SK-MEL-5 (cell line): ENCODE measurements around the gene ATP7B. TPM values are rescaled to one million over a fixed set of nuclear protein-coding genes. Genes with fewer than 3 reads are reported as not detected.

ENCODE experiments used
- DNase-seq: peaks from one replicate; pipeline ENCODE4 v3.0.0-alpha.2; 2016; ENCODE audit warnings: low read depth, low spot score
- in situ Hi-C: cut with HindIII; loops from 2 replicates; pipeline ENCODE4 v1.10.0; 2016; ENCODE audit warnings: low sequenced_read_pairs, high pct_unique_total_duplicates, low pct_unique_long_range_greater_than_20kb
- total RNA-seq: library from RNA; depleted of rRNA; stranded (reverse); fragments of >200 nt; shearing (Covaris generic); gene quantifications from 2 replicates; pipeline ENCODE4 v1.2.3, GENCODE V29; 2014

Gene ATP7B
- total RNA-seq, 1 experiment from 2014 or later = 3.8 TPM

- in situ Hi-C loops = no loop called here
- no peak for DNase-seq
Observed at GRCh38 chr13:51961493-51962403, 49.5 kb downstream of the ATP7B start.

GRCh38 chr13:51960766-51961165 lies 50.5 kb downstream of the ATP7B start:
- in situ Hi-C loops = no loop called here
- no peak for DNase-seq

GRCh38 chr13:51959773-51960172 lies 51.5 kb downstream of the ATP7B start:
- no peak for DNase-seq
- in situ Hi-C loops = no loop called here

GRCh38 chr13:51958217-51958547 lies 53.1 kb downstream of the ATP7B start:
- in situ Hi-C loops = no loop called here

GRCh38 chr13:51957377-51958216 lies 53.7 kb downstream of the ATP7B start:
- in situ Hi-C loops = no loop called here
- DNase-seq = no peak

More at GRCh38 chr13:51958217-51958547, 53.1 kb downstream of the ATP7B start:
- no peak for DNase-seq

- DNase-seq = no peak
- in situ Hi-C loops = no loop called here
Observed at GRCh38 chr13:51956717-51957116, 54.5 kb downstream of the ATP7B start.

- DNase-seq = no peak
- in situ Hi-C loops = no loop called here
Observed at GRCh38 chr13:51955816-51956603, 55.2 kb downstream of the ATP7B start.

- in situ Hi-C loops = no loop called here
- no peak for DNase-seq
Observed at GRCh38 chr13:51955281-51955771, 55.9 kb downstream of the ATP7B start.

GRCh38 chr13:51953347-51954195 lies 57.7 kb downstream of the ATP7B start:
- in situ Hi-C loops = no loop called here
- no peak for DNase-seq

- in situ Hi-C loops = no loop called here
- DNase-seq = no peak
Observed at GRCh38 chr13:51950722-51951121, 60.5 kb downstream of the ATP7B start.

- no peak for DNase-seq
- in situ Hi-C loops = no loop called here
Observed at GRCh38 chr13:51946163-51946669, 65.0 kb downstream of the ATP7B start.

GRCh38 chr13:51945149-51945548 lies 66.1 kb downstream of the ATP7B start:
- no peak for DNase-seq
- in situ Hi-C loops = no loop called here

- in situ Hi-C loops = no loop called here
Observed at GRCh38 chr13:51944428-51944827, 66.8 kb downstream of the ATP7B start.

GRCh38 chr13:51943721-51944120 lies 67.5 kb downstream of the ATP7B start:
- in situ Hi-C loops = no loop called here
- DNase-seq = no peak

More at GRCh38 chr13:51944428-51944827, 66.8 kb downstream of the ATP7B start:
- no peak for DNase-seq

GRCh38 chr13:51942189-51942588 lies 69.1 kb downstream of the ATP7B start:
- in situ Hi-C loops = no loop called here
- no peak for DNase-seq

GRCh38 chr13:51938454-51938853 lies 72.8 kb downstream of the ATP7B start:
- DNase-seq = no peak
- in situ Hi-C loops = no loop called here
